AG10803 (cell line): ENCODE results near the gene CAMK2N2.

Source experiments
- DNase-seq: peaks from one replicate; pipeline ENCODE4 v3.0.0; 2010; ENCODE audit warnings: low read depth
- H3K4me3 ChIP-seq: 2 replicates; pipeline ENCODE4 v1.5.1; 2011; ENCODE audit warnings: mild to moderate bottlenecking, low read length, control low read depth
- TF ChIP-seq, protein P1 (sequence below): conservative IDR thresholded peaks from 2 replicates; pipeline ENCODE4 v1.5.1; 2011; ENCODE audit warnings: mild to moderate bottlenecking, low read length, control low read depth, inconsistent platforms

CAMK2N2 gene

GRCh38 chr3:184290331-184290730 lies 29.0 kb upstream of the CAMK2N2 start:
- TF ChIP-seq, protein P1, sequence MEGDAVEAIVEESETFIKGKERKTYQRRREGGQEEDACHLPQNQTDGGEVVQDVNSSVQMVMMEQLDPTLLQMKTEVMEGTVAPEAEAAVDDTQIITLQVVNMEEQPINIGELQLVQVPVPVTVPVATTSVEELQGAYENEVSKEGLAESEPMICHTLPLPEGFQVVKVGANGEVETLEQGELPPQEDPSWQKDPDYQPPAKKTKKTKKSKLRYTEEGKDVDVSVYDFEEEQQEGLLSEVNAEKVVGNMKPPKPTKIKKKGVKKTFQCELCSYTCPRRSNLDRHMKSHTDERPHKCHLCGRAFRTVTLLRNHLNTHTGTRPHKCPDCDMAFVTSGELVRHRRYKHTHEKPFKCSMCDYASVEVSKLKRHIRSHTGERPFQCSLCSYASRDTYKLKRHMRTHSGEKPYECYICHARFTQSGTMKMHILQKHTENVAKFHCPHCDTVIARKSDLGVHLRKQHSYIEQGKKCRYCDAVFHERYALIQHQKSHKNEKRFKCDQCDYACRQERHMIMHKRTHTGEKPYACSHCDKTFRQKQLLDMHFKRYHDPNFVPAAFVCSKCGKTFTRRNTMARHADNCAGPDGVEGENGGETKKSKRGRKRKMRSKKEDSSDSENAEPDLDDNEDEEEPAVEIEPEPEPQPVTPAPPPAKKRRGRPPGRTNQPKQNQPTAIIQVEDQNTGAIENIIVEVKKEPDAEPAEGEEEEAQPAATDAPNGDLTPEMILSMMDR, result no peak
- no peak for DNase-seq
- no peak overlapping the region for H3K4me3 ChIP-seq

DNA sequence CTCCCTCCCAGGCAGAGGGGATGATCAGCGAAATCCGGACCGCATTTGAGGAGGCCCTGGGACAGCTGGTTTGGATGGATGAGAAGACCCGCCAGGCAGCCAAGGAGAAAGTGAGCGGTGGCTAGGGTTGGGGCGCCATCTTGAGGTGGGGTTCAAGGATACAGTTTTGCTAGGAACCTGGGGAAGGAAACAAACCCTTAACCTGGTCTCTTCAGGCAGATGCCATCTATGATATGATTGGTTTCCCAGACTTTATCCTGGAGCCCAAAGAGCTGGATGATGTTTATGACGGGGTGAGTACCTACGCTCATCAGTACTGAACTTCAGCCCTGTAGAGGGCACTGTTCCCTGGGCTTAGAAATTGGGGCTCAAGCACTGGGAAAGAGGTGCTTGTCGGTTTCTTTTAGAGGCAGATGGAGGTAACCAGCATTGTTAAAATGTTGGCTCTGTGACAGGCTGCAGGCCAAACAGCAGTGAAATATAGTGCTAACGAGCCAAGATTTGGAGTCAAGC lies 28.1 kb upstream of the CAMK2N2 start:
- H3K4me3 ChIP-seq, result no peak overlapping the region

GRCh38 chr3:184284696-184285095 lies 23.3 kb upstream of the CAMK2N2 start:
- DNase-seq, result peak; percentile 66
- no peak overlapping the region for H3K4me3 ChIP-seq
- TF ChIP-seq, protein P1, result peak; percentile 42

More for the DNA sequence above, 28.1 kb upstream of the CAMK2N2 start:
- peak; percentile 39 for DNase-seq
- TF ChIP-seq, protein P1, result peak; percentile 69

GRCh38 chr3:184283681-184284080 lies 22.3 kb upstream of the CAMK2N2 start:
- DNase-seq, result no peak
- H3K4me3 ChIP-seq, result no peak overlapping the region
- TF ChIP-seq, protein P1, result no peak

DNA sequence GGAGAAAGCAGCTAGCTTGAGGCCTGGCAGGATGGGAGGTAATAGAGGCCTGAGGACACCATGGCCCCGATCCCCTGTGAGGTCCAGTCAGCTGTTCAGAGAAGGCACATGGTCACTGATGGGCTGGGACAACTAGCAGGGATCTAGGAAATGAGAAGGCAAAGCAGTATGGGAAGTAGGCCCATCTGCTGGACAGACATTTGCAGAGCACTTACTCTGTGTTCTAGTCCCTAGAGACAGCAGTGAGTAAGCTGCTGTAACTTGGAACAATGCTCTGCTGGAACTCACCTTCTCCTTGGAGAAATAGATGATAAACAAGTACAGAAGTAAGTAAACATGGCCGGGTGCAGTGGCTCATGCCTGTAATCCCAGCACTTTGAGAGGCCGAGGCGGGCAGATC lies 21.6 kb upstream of the CAMK2N2 start:
- no peak overlapping the region for H3K4me3 ChIP-seq
- TF ChIP-seq, protein P1, result no peak
- no peak for DNase-seq

DNA sequence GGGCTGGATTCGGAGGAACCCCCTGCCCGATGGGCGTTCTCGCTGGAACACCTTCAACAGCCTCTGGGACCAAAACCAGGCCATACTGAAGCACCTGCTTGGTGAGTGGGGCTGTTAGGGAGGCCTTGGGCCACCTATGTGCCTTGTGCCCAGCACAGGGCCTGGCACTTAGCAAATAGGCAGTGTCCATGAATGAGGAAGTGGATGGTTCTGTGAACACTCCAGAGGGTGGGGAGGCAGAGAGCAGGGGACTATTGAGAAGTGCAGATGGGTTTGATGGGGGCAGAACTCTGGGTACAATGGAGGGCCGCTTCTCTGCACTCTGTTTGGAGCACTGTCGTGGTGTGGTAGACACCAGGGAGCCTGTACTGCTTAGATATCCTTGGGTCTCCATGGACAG lies 16.0 kb upstream of the CAMK2N2 start:
- no peak for DNase-seq
- no peak overlapping the region for H3K4me3 ChIP-seq
- TF ChIP-seq, protein P1, result no peak

GRCh38 chr3:184275961-184276910 lies 14.9 kb upstream of the CAMK2N2 start, which contains the start of gene ECE2:
Gene ECE2 (plus strand): TSS chr3:184276022. CDS start chr3:184276154, 132 bp downstream.
- TF ChIP-seq, protein P1, result no peak
- H3K4me3 ChIP-seq, result no peak within 1 kb of the TSS
- DNase-seq, result no peak
